Kasumi-1 (cell line): ENCODE results near the gene HOXA11.

Experiments
- DNase-seq, 2 experiments: peaks; one replicate each; lab custom pipeline; 2025; lab: John Stamatoyannopoulos, UW

The HOXA11 gene

GRCh38 chr7:27147199-27148030 is 37.6 kb downstream of the HOXA11 start, which contains the start of gene HOXA6:
TSS of gene HOXA6 (minus strand) at chr7:27147774. CDS start at chr7:27147749, 25 bp downstream.
- DNase-seq: no peak

- no peak for DNase-seq
These were observed 38.4 kb downstream of the HOXA11 start for GRCh38 chr7:27146491-27147198.

GRCh38 chr7:27145914-27146412 is 39.1 kb downstream of the HOXA11 start:
- DNase-seq: no peak

GRCh38 chr7:27145165-27145913 is 39.7 kb downstream of the HOXA11 start:
- DNase-seq: no peak

- no peak for DNase-seq
These were observed 40.3 kb downstream of the HOXA11 start for GRCh38 chr7:27144781-27145164.

GRCh38 chr7:27143950-27144780 is 40.9 kb downstream of the HOXA11 start:
- no peak for DNase-seq

- peak; percentile 100 for DNase-seq
These were observed 41.7 kb downstream of the HOXA11 start, which contains the start of gene HOXA5 for GRCh38 chr7:27143023-27143949. TSS of gene HOXA5 (minus strand) at chr7:27143681. CDS start at chr7:27143607, 74 bp downstream.

GRCh38 chr7:27142580-27143022 is 42.4 kb downstream of the HOXA11 start:
- peak; percentile 67 to 71 for DNase-seq

- peak; percentile 90 to 91 for DNase-seq
These were observed 43.0 kb downstream of the HOXA11 start for GRCh38 chr7:27141923-27142579.

GRCh38 chr7:27141137-27141922 is 43.7 kb downstream of the HOXA11 start:
- peak; percentile 56 to 85 for DNase-seq

GRCh38 chr7:27140126-27140857 is 44.7 kb downstream of the HOXA11 start:
- DNase-seq: no peak

GRCh38 chr7:27139334-27140125 is 45.5 kb downstream of the HOXA11 start:
- DNase-seq: no peak

GRCh38 chr7:27138985-27139333 is 46.1 kb downstream of the HOXA11 start:
- DNase-seq: no peak

- DNase-seq: no peak
These were observed 46.6 kb downstream of the HOXA11 start for GRCh38 chr7:27138472-27138871.

- DNase-seq: no peak
These were observed 47.3 kb downstream of the HOXA11 start for GRCh38 chr7:27137640-27138315.

- DNase-seq: peak; percentile 73 to 76
These were observed 50.6 kb downstream of the HOXA11 start for GRCh38 chr7:27134392-27134791.
